Fibroblast of skin of back (primary cell): ENCODE measurements around the gene EXOSC7.
"Not testable (repeated sequence)": the region's sequence is repeated elsewhere in the genome, so short reads cannot be mapped to it uniquely, and the experiment has no call there.

Experiments used
- DNase-seq: peaks from one replicate; pipeline ENCODE4 v3.0.0-alpha.2; 2013

The EXOSC7 gene

GRCh38 chr3:45026038-45026437 is 50.0 kb downstream of the EXOSC7 start, which contains the start of gene CLEC3B:
TSS of gene CLEC3B (plus strand) at chr3:45026303. CDS start at chr3:45026363, 60 bp downstream.
- DNase-seq = peak; percentile 66

DNA sequence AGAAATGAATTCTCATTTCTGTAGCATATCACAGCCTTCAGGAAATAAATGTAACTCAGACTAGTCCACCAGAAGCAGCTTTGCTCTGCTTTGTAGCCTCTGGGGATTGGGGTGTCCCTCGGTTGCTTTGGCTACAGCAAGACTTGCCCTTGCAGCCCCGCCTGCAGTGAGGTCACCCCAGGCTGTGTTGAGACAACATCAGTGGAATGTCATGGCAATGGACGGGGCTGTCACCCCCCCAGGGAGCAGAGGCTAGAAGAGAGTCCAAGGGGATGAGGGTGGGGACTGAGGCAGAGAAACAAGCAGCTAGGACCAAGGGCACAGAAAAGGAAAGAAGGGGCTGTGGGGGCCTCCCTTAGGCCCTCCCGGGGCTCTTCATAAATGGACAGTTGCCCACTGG is 50.9 kb downstream of the EXOSC7 start:
- DNase-seq = peak; percentile 92

DNA sequence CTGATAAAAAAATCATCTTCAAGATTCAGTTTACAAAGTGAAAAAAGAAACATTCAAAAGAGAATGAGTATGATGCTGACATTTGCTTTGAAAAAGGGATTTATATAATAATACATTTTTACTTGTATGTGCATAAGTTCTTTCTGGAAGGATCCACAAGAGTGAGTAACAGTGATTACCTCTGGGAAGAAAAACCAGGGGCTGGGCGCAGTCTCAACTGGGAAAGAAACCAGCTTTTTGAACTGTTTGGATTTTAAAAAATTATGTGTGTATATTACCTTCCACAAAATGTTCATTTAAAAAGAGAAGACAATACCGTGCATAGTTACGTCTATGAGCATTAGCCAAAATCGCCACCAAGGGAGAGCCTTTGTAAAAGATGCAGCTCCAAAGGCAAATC is 51.4 kb downstream of the EXOSC7 start:
- no peak for DNase-seq

GRCh38 chr3:45029216-45029615 is 53.2 kb downstream of the EXOSC7 start:
- no peak for DNase-seq

- DNase-seq = peak; percentile 88
Measured at GRCh38 chr3:45029661-45030060, 53.6 kb downstream of the EXOSC7 start.

DNA sequence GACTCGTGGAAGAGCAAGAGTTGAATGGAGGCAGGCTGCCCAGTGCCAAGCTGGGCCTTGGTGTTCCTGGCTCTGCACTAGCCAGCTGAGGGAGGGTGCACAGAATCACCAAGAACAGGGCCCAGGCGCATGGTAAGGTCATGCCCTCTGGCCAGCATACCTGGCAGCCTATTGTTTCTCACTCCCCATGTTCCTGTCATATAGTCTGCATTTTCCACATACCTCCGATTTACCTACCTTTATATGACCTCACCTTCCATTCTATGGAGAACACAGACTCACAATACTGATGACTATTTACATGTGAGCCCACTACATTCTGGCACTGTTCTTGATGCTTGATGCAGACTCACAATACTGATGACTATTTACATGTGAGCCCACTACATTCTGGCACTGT is 55.5 kb downstream of the EXOSC7 start:
- no peak for DNase-seq

GRCh38 chr3:45032113-45032512 is 56.1 kb downstream of the EXOSC7 start:
- no peak for DNase-seq

DNA sequence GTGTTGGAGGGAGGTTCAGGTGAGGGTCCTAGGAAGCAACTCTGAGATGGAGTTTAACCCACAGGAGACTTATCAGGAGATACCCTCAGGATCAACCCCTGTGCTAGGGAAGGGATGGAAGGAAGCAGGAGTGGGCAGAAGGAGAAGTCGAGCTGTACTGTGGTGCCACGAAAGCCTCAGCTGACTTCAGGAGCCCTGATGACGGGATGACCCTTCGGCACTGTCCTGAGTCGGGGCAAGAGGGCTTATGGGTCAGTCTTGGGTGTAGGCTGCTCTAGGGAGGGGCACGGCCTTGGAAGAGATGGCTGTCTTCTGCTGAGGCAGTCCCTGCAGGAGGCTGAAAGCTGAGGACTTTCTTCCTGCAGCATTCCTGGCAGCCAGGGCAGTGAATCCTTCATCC is 57.7 kb downstream of the EXOSC7 start:
- DNase-seq = no peak

DNA sequence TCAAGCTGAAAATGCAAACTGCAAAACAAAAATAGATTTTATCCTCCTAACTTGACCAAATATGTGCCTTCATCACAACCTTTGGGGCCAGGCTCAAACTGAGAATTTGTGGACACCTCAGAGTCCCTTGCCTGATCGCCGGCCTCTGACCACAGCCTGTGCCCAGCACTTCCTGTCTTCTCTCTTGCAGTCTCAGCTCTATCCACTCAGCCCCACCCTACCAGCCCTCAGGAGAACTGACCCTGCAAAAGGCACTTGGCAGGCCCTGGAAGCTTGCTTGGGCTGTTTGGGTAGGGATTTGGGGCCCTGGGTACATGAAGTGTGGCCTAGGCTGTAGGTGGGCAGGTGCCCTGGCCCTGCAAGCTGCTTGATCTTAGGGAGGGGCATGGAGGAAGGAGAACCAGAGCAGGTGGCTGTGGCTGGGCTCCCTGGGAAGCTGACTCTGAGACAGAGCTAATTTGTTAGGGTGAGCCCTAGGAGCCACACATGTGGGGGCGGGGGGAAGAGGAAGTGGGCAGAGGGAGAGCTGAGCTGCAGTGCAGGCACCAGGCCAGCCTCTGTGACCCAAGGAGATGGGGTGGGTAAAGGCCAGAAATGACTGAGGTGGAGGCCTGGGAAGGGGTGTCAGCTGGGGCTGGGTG is 58.7 kb downstream of the EXOSC7 start:
- no peak for DNase-seq

- DNase-seq = peak; percentile 58
Measured at GRCh38 chr3:45035441-45036301, 59.6 kb downstream of the EXOSC7 start.

- peak; percentile 94 for DNase-seq
Measured at GRCh38 chr3:45037720-45038455, 61.8 kb downstream of the EXOSC7 start.

GRCh38 chr3:45041666-45042065 is 65.6 kb downstream of the EXOSC7 start:
- DNase-seq = no peak

DNA sequence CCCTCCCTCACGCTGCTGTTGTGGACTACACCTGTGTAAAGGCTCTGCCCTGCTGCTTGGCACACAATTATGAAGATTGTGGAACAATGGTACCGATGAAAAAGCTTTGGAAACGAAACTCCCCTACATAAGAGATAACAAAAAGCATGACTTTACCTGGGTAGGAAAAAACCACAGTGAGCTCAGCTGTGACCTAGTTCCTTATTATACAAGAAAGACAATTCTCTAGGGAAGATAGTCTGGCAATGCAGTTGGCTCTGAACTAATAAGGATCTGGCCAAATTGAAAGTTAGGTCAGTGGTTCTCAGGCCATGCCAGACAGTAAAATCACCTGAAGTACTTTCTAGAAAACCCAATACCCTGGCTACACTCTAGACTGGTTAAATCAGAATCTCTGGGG is 66.1 kb downstream of the EXOSC7 start:
- no peak for DNase-seq

DNA sequence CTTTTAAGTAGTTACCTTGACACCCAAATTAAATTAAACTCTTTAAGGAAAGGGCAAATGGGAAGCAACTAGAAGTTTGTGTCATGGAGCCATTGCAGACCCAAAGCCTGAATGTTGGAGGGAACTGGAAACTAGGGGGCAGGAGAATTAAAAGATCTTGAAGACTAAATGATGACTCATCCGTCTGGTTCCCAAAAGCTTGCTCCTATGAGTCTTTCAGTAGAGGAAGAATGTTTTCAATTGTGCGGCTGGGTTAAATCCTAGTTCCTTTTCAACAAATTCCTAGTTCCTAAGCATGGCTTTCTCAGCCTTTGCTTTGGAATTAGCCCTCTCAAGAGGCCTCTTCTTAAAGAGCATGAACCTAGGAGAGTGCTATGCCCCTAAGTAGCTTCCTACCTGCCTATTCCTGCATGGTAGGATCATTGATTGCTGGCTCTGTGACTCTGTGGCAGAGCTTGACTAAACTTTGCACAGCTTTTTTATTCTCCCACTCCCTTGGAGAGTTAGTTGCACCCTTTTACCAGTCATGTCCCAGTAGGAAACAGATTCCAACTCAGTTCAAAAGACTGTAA is 67.8 kb downstream of the EXOSC7 start:
- peak; percentile 94 for DNase-seq

DNA sequence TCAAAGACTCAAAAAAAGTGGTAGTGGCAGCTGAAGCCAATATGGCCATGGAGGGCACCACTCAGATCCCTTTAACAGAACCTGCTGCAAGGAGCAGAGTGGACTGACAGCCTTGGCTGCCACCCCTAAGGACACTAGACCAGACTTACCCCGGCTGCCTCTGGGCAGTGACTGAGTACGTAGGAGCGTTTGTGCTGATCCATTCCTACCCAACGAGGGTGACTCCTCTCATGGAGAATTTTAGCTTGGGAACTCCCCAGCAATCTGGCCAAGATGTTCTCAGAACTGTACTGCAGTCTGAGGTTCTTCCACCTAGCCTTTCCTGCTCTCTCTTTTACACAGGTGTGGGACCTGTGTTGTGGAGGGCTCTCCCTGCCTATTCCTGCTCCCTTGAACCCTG is 72.2 kb downstream of the EXOSC7 start:
- DNase-seq = no peak

DNA sequence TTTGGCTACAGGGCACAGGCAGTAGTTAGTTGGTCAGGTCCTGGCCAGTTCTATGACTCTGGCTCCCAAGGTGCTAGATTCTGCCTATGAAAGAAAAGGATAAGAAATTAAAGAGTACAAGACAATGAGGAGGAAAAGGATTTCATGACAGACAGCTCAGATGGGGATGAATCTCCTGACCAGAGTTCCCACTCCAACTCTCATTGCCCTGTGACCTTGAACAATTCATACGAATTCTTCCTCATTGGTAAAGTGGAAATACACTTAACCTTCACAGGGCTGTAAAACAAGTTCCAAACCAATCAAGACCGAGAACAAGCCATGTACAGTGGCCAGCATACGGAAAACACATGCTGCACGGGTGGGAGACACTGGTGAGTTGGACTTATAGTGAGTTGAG is 73.8 kb downstream of the EXOSC7 start:
- no peak for DNase-seq

- DNase-seq = no peak
Measured at GRCh38 chr3:45051685-45052084, 75.6 kb downstream of the EXOSC7 start.

- DNase-seq = not testable (repeated sequence)
Measured at GRCh38 chr3:45053805-45054195, 77.8 kb downstream of the EXOSC7 start.

GRCh38 chr3:45054196-45054857 is 78.3 kb downstream of the EXOSC7 start:
- DNase-seq = no peak

- DNase-seq = peak; percentile 72
Measured at GRCh38 chr3:45055032-45055410, 79.0 kb downstream of the EXOSC7 start.

DNA sequence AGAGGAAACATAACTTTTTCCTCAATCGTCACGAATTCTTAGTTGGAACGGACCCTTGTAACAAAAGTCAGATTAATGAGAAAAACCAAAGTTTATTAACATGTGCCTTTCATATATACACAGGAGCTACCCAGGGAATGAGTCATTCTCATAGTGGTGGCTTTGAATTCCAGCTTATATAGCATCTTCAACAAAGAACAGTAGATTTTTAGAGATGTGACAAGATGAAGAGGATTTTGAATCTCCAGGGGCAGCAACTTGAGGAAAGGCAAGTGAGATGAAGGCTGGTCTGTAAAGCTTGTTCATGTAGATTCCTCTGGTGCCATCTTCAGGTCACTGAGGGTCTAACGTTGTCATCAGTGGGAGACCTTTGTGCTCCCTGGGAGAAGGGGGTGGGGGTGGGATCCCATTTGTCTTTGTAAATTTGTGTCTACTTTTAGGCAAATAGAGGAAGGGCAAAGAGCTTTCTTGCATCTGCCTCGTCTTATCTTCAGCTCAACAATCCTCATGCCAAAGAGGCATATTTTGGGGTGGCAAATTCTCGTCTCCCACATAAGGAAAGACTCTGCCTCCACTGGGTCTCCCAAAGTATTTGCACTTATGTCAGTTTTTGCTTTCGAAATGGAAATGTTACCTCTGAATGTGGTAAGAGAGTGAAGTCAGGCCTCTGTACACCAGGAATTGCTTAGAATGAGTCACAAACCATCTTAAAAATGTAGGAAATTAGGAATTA is 79.5 kb downstream of the EXOSC7 start:
- peak; percentile 78 for DNase-seq
